Measurements from ENCODE around the gene MAPK8IP3.

GRCh38 chr16:1729026-1729425 is 23.0 kb downstream of the MAPK8IP3 start:
- TF ChIP-seq CTCF (IDR thresholded peaks at IDR 0.05; ENCODE audit: insufficient read depth, low read length) (no peak), POLR2AphosphoS5 (IDR thresholded peaks at IDR 0.05; ENCODE audit: low read depth) (no peak), GABPA (IDR thresholded peaks at IDR 0.05; ENCODE audit: low read depth) (no peak), REST (IDR thresholded peaks at IDR 0.05; ENCODE audit: insufficient replicate concordance, low read depth) (no peak)
